Osteoblast (primary cell): ENCODE results near the gene RPL31. TPM values are rescaled to one million over a fixed set of nuclear protein-coding genes. Genes with fewer than 3 reads are reported as not detected.

Experiments used
- DNase-seq: peaks from one replicate; pipeline ENCODE4 v3.0.0; 2011; ENCODE audit warnings: low spot score, mixed read lengths; ENCODE audit not compliant: insufficient read length; ENCODE audit errors: missing footprints
- H2AFZ ChIP-seq: 2 replicates; pipeline ENCODE4 v1.6.0; 2011; ENCODE audit warnings: mild to moderate bottlenecking, low read length
- H3K27ac ChIP-seq: 2 replicates; pipeline ENCODE4 v1.5.1; 2011; ENCODE audit warnings: mild to moderate bottlenecking, low read depth, low read length, moderate library complexity
- H3K27me3 ChIP-seq: 2 replicates; pipeline ENCODE4 v1.6.0; 2012; ENCODE audit warnings: mild to moderate bottlenecking, control low read depth, inconsistent platforms, low read length, moderate library complexity; ENCODE audit not compliant: insufficient read depth
- H3K36me3 ChIP-seq: 2 replicates; pipeline ENCODE4 v1.5.1; 2011; ENCODE audit warnings: mild to moderate bottlenecking, low read length, control low read depth, moderate library complexity; ENCODE audit not compliant: insufficient read depth
- H3K4me1 ChIP-seq: 2 replicates; pipeline ENCODE4 v1.5.1; 2011; ENCODE audit warnings: mild to moderate bottlenecking, low read length, control low read depth, moderate library complexity; ENCODE audit not compliant: insufficient read depth
- H3K4me2 ChIP-seq: 2 replicates; pipeline ENCODE4 v1.6.0; 2011; ENCODE audit warnings: mild to moderate bottlenecking, low read length; ENCODE audit not compliant: insufficient read depth
- H3K4me3 ChIP-seq: fragments of 200-600 bp; sonication (generic); 3 replicates; pipeline ENCODE4 v1.5.1; 2012; ENCODE audit warnings: mild to moderate bottlenecking, low read length, inconsistent platforms; ENCODE audit not compliant: insufficient read depth
- H3K79me2 ChIP-seq: 2 replicates; pipeline ENCODE4 v1.6.0; 2012; ENCODE audit warnings: mild to moderate bottlenecking, low read length, control low read depth, inconsistent platforms; ENCODE audit not compliant: insufficient read depth
- H3K9me3 ChIP-seq: 2 replicates; pipeline ENCODE4 v1.5.1; 2011; ENCODE audit warnings: low read depth, low read length, control low read depth
- H4K20me1 ChIP-seq: 2 replicates; pipeline ENCODE4 v1.6.0; 2012; ENCODE audit warnings: mild to moderate bottlenecking, low read length, control low read depth; ENCODE audit not compliant: insufficient read depth
- CTCF ChIP-seq: IDR thresholded peaks from 2 replicates; pipeline ENCODE4 v1.5.1; 2011; ENCODE audit warnings: mild to moderate bottlenecking, low read depth, low read length, moderate library complexity; ENCODE audit errors: extremely low read depth
- total RNA-seq: library from RNA; depleted of rRNA; stranded (reverse); fragments of >200 nt; gene quantifications from 2 replicates; pipeline ENCODE4 v1.2.3, GENCODE V29; 2012

The RPL31 gene
- total RNA-seq, 1 donor, result 760 TPM

DNA sequence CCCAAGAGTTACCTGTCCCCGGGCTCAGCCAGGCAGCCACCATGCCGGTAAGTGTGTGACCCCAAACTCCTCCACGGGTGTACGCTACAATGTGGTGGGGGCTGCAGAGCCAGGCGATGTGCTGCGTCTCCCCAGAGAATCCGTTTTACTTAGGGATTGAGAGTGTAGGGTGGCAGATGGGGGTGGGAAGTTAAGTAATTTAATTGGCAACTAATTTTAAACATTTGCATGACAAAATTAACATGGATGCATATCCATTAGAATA is 26.6 kb upstream of the RPL31 start:
- Histone ChIP-seq H3K27me3 (peaks cover 3% of the 10 kb centered on the region), H3K79me2 (no peaks in the 10 kb centered on the region), H3K4me2 (no peak overlapping the region), H2AFZ (no peak overlapping the region), H3K36me3 (no peaks in the 10 kb centered on the region), H3K4me3 (no peak overlapping the region), H3K27ac (no peak overlapping the region), H3K9me3 (no peaks in the 10 kb centered on the region), H3K4me1 (peaks cover 20% of the 10 kb centered on the region), H4K20me1 (no peaks in the 10 kb centered on the region)
- DNase-seq, result no peak
- TF ChIP-seq CTCF, result no peak

GRCh38 chr2:100976061-100976460 is 26.0 kb upstream of the RPL31 start:
- H3K4me1 ChIP-seq, result peaks cover 20% of the 10 kb centered on the region
- H3K79me2 ChIP-seq, result no peaks in the 10 kb centered on the region
- H3K27me3 ChIP-seq, result peaks cover 3% of the 10 kb centered on the region
- no peaks in the 10 kb centered on the region for H3K36me3 ChIP-seq
- H4K20me1 ChIP-seq, result no peaks in the 10 kb centered on the region
- peak overlapping the region; percentile 53 for H3K4me2 ChIP-seq
- peak overlapping the region; percentile 74 for H3K27ac ChIP-seq
- H3K9me3 ChIP-seq, result no peaks in the 10 kb centered on the region
- DNase-seq, result no peak
- no peak for TF ChIP-seq CTCF
- no peak overlapping the region for H3K4me3 ChIP-seq
- no peak overlapping the region for H2AFZ ChIP-seq

- no peak for TF ChIP-seq CTCF
- no peak overlapping the region for H3K4me3 ChIP-seq
- peak overlapping the region; percentile 74 for H3K27ac ChIP-seq
- H3K9me3 ChIP-seq, result no peaks in the 10 kb centered on the region
- H3K27me3 ChIP-seq, result peaks cover 3% of the 10 kb centered on the region
- H3K36me3 ChIP-seq, result no peaks in the 10 kb centered on the region
- H3K79me2 ChIP-seq, result no peaks in the 10 kb centered on the region
- H4K20me1 ChIP-seq, result no peaks in the 10 kb centered on the region
- peak; percentile 97 for DNase-seq
- peaks cover 20% of the 10 kb centered on the region for H3K4me1 ChIP-seq
- peak overlapping the region; percentile 53 for H3K4me2 ChIP-seq
- H2AFZ ChIP-seq, result peak overlapping the region; percentile 55
These were observed 25.3 kb upstream of the RPL31 start for GRCh38 chr2:100976645-100977391.

- Histone ChIP-seq H2AFZ (no peak overlapping the region), H3K27ac (peak overlapping the region; percentile 74), H3K36me3 (no peaks in the 10 kb centered on the region), H4K20me1 (no peaks in the 10 kb centered on the region), H3K4me1 (peaks cover 20% of the 10 kb centered on the region), H3K4me2 (peak overlapping the region; percentile 53), H3K27me3 (no peaks in the 10 kb centered on the region), H3K79me2 (no peaks in the 10 kb centered on the region), H3K4me3 (no peak overlapping the region), H3K9me3 (no peaks in the 10 kb centered on the region)
- no peak for DNase-seq
- no peak for TF ChIP-seq CTCF
These were observed 24.6 kb upstream of the RPL31 start for GRCh38 chr2:100977511-100977910.
